ENCODE results near the gene BMP7.

- TF ChIP-seq EZH2 (IDR thresholded peaks at IDR 0.05; ENCODE audit: borderline replicate concordance, low read depth, low read length, severe bottlenecking), result no peak
- no peak for TF ChIP-seq CTCF (IDR thresholded peaks at IDR 0.05; ENCODE audit: extremely low read depth in 1 of 2, insufficient read depth in 1 of 2, low read depth in 1 of 2, low read length in 2 of 2)
- TF ChIP-seq POLR2AphosphoS5 (IDR thresholded peaks at IDR 0.05; ENCODE audit: insufficient read depth, low read depth, low read length), result no peak
- TF ChIP-seq MAX (IDR thresholded peaks at IDR 0.05; ENCODE audit: insufficient read depth, insufficient read length), result no peak
- no peak for TF ChIP-seq MYC (IDR thresholded peaks at IDR 0.05; ENCODE audit: low read depth, low read length)
- no peak for TF ChIP-seq POLR2A (IDR thresholded peaks at IDR 0.05; ENCODE audit: low read depth, low read length)
- TF ChIP-seq FOS (IDR thresholded peaks at IDR 0.05; ENCODE audit: borderline replicate concordance, insufficient read depth, low read length), result no peak
- TF ChIP-seq JUN (IDR thresholded peaks at IDR 0.05; ENCODE audit: borderline replicate concordance, insufficient read depth, insufficient read length, low read depth), result no peak
These were observed 113.1 kb downstream of the BMP7 start for GRCh38 chr20:57153238-57153905.

Data from endothelial cell of umbilical vein (primary cell).